Small intestine (tissue), 7 donors: ENCODE results near the gene RBP7. TPM values are rescaled to one million over a fixed set of nuclear protein-coding genes. Genes with fewer than 3 reads are reported as not detected.

Experiments
- DNase-seq, 2 donors: peaks; one replicate each; pipeline versions ENCODE4 v3.0.0 to v3.0.0-alpha.2; 2013
- FAIRE-seq: peaks from 2 replicates; lab custom pipeline; 2012; peaks lifted over from hg19 to GRCh38; lab: Jason Lieb, UNC
- H3K27ac ChIP-seq, 3 donors: one replicate each; pipeline ENCODE4 v1.5.1; 2013; ENCODE audit warnings: low read length in 2 of 3, mild to moderate bottlenecking in 2 of 3, control low read depth in 1 of 3, inconsistent platforms in 1 of 3, low read depth in 1 of 3, moderate library complexity in 1 of 3
- H3K27me3 ChIP-seq, 3 donors: one replicate each; pipeline ENCODE4 v1.6.1; 2013; ENCODE audit warnings: low read length in 3 of 3, inconsistent platforms in 1 of 3; ENCODE audit not compliant: control insufficient read depth in 3 of 3, insufficient read depth in 3 of 3
- H3K36me3 ChIP-seq, 3 donors: one replicate each; pipeline ENCODE4 v1.6.1; 2013; ENCODE audit warnings: low read length in 3 of 3, inconsistent platforms in 1 of 3, low read depth in 1 of 3, mild to moderate bottlenecking in 1 of 3, moderate library complexity in 1 of 3; ENCODE audit not compliant: control insufficient read depth in 3 of 3, insufficient read depth in 2 of 3
- H3K4me1 ChIP-seq, 3 donors: one replicate each; pipeline ENCODE4 v1.6.1; 2013; ENCODE audit warnings: low read length in 2 of 3, inconsistent platforms in 1 of 3, low read depth in 1 of 3, mild to moderate bottlenecking in 1 of 3, moderate library complexity in 1 of 3; ENCODE audit not compliant: control insufficient read depth in 3 of 3, insufficient read depth in 2 of 3
- H3K4me3 ChIP-seq, 3 donors: one replicate each; pipeline ENCODE4 v1.5.1; 2013; ENCODE audit warnings: low read length in 3 of 3, control low read depth in 1 of 3, inconsistent platforms in 1 of 3, low read depth in 1 of 3, mild to moderate bottlenecking in 1 of 3, moderate library complexity in 1 of 3
- H3K9me3 ChIP-seq, 2 donors: one replicate each; pipeline ENCODE4 v1.6.1; 2013; ENCODE audit warnings: low read depth in 1 of 2, low read length in 1 of 2; ENCODE audit not compliant: control insufficient read depth in 2 of 2, insufficient read depth in 1 of 2
- WGBS, 3 donors: extraction: QIAGEN DNeasy Blood & Tissue Kit; methylation state at CpG; one replicate each; pipeline ENCODE4 v1.1.7; 2013; 5-methylcytosine and 5-hydroxymethylcytosine counted together
- polyA plus RNA-seq, 4 donors: library from polyadenylated mRNA; stranded (reverse) in 3 of 4; unstranded in 1 of 4; fragments of 200-250 nt in 3 of 4; fragments of 120-200 nt in 1 of 4; gene quantifications; one replicate each; pipeline versions ENCODE4 v1.2.1 to v1.2.3, GENCODE V29; 2013
- donor health status: healthy with polysubstance abuse.
- donor health status: control.
- donor health status: control.
- donor health status: Bipolar disorder and iron deficiency.
- donor health status: healthy.

The RBP7 gene
- polyA plus RNA-seq, 4 donors, result 2.5 to 14.9 (median 3.7) TPM

- Histone ChIP-seq H3K27me3 (no peaks in the 10 kb centered on the region), H3K36me3 (peaks cover 0 to 50% (median 10%) of the 10 kb centered on the region in 3 donors), H3K9me3 (no peaks in the 10 kb centered on the region), H3K4me1 (no peaks in the 10 kb centered on the region), H3K4me3 (no peak overlapping the region), H3K27ac (no peak overlapping the region)
- FAIRE-seq (no peak), DNase-seq (no peak)
- WGBS, 3 donors, result 92 to 98% (median 97%) methylated on average over 2 of the region's 2 CpGs
Measured at GRCh38 chr1:10054465-10054864, 57.4 kb downstream of the RBP7 start.

DNA sequence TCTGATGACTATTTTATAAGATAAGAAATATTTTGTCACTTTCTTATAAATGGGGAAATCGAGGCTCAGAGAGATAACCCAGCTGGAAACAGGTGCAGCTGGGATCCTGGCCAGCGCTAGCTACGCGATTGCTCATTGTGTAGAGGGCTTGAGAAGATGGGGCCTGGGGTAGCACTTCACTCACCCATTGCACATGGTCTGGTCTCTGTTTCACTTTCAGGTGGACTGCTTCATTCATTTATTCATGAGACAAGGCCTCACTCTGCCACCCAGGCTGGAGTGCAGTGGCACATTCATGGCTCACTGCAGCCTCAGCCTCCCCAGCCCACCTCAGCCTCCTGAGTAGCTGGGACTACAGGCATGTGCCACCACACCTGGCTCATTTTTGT, 59.6 kb downstream of the RBP7 start:
- no peaks in the 10 kb centered on the region for H3K4me1 ChIP-seq
- no peaks in the 10 kb centered on the region for H3K9me3 ChIP-seq
- H3K4me3 ChIP-seq, result no peak overlapping the region
- no peak for FAIRE-seq
- H3K36me3 ChIP-seq, result peaks cover 0 to 47% (median 12%) of the 10 kb centered on the region in 3 donors
- H3K27ac ChIP-seq, result no peak overlapping the region
- H3K27me3 ChIP-seq, result no peaks in the 10 kb centered on the region
- WGBS, 3 donors, result 76 to 87% (median 87%) methylated on average over 4 of the region's 4 CpGs
- no peak for DNase-seq

- DNase-seq, result no peak
- 87 to 91% (median 88%) methylated on average over 4 of the region's 4 CpGs for WGBS, 3 donors
- H3K36me3 ChIP-seq, result peaks cover 0 to 47% (median 11%) of the 10 kb centered on the region in 3 donors
- no peaks in the 10 kb centered on the region for H3K4me1 ChIP-seq
- no peaks in the 10 kb centered on the region for H3K9me3 ChIP-seq
- no peaks in the 10 kb centered on the region for H3K27me3 ChIP-seq
- no peak for FAIRE-seq
- H3K27ac ChIP-seq, result no peak overlapping the region
- H3K4me3 ChIP-seq, result no peak overlapping the region
Measured at GRCh38 chr1:10057343-10057742, 60.3 kb downstream of the RBP7 start.

DNA sequence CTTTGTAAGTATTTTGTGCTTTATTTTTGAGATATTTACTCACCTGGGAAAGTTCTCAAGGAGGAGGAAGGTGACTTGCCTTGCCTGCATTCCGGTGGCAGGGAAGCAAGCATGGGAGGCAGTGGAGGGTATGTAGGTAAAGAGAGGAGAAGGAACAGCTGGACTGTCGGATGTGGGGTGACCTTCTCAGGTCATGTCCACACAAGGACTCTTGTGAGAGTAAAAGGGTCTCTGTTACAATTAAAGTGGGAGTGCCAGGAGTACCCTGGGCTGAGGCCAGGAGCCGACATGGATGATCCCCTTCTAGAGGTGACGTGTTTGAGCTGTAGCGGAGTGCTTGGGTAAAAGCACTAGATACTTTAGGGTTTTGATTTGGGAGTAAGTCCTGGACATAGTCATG, 60.8 kb downstream of the RBP7 start:
- no peaks in the 10 kb centered on the region for H3K9me3 ChIP-seq
- DNase-seq, result no peak
- FAIRE-seq, result no peak
- 87 to 91% (median 90%) methylated on average over 5 of the region's 5 CpGs for WGBS, 3 donors
- H3K4me3 ChIP-seq, result no peak overlapping the region
- no peaks in the 10 kb centered on the region for H3K27me3 ChIP-seq
- peaks cover 0 to 48% (median 8%) of the 10 kb centered on the region in 3 donors for H3K36me3 ChIP-seq
- H3K27ac ChIP-seq, result no peak overlapping the region
- H3K4me1 ChIP-seq, result no peaks in the 10 kb centered on the region

DNA sequence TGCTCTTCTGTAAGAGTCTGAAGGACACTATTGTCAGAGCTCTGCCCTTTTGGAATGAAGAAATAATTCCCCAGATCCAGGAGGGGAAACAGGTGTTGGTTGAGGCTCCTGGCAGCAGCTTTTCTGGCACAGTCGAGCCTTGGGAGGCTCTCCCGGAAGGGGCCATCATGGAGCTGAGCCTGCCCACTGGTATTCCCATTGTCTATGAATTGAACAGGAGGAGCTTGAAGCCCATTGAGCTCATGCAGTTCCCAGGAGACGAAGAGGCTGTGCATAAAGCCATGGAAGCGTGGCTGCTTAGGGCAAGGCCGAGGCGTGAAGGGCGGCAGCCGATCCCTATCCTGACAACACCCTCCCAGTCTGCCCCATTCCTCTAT, 62.3 kb downstream of the RBP7 start:
- WGBS, 3 donors, result 89 to 93% (median 91%) methylated on average over 8 of the region's 8 CpGs
- Histone ChIP-seq H3K36me3 (peaks cover 0 to 50% (median 6%) of the 10 kb centered on the region in 3 donors), H3K27ac (no peak overlapping the region), H3K4me3 (no peak overlapping the region), H3K4me1 (no peaks in the 10 kb centered on the region), H3K27me3 (no peaks in the 10 kb centered on the region), H3K9me3 (no peaks in the 10 kb centered on the region)
- DNase-seq, result no peak
- FAIRE-seq, result no peak

GRCh38 chr1:10060311-10061100, 63.5 kb downstream of the RBP7 start:
- Histone ChIP-seq H3K9me3 (no peaks in the 10 kb centered on the region), H3K4me3 (no peak overlapping the region), H3K27ac (no peak overlapping the region), H3K27me3 (no peaks in the 10 kb centered on the region), H3K4me1 (peaks cover 0 to 3% (median 0%) of the 10 kb centered on the region in 3 donors), H3K36me3 (peaks cover 0 to 47% (median 6%) of the 10 kb centered on the region in 3 donors)
- WGBS, 3 donors, result 89 to 92% (median 90%) methylated on average over 8 of the region's 8 CpGs
- no peak for FAIRE-seq
- DNase-seq, result no peak

- FAIRE-seq (no peak), DNase-seq (no peak)
- Histone ChIP-seq H3K27me3 (no peaks in the 10 kb centered on the region), H3K4me1 (peaks cover 0 to 3% (median 3%) of the 10 kb centered on the region in 3 donors), H3K27ac (no peak overlapping the region), H3K4me3 (no peak overlapping the region), H3K9me3 (no peaks in the 10 kb centered on the region), H3K36me3 (peaks cover 0 to 50% (median 6%) of the 10 kb centered on the region in 3 donors)
- WGBS, 3 donors, result 82 to 88% (median 84%) methylated on average over 5 of the region's 5 CpGs
Measured at GRCh38 chr1:10061276-10061675, 64.2 kb downstream of the RBP7 start.

DNA sequence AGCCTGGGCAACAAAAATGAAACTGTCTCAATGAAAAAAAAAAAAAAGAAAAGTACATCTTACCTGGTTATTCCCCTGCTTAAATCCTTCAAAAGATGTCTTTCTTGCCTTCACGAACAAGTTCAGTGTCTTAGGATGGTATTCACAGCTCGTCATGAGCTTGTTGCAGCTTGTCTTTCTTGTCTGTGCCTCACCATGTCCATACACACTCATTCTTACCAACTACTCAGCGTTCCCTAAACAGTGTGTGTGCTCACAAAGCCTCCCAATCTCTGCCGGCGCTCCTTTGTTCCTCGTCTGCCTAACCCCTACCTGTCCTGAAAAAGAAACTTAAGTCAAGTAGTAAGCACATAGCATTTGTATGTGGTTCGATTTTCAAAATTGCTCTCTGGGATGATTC, 66.8 kb downstream of the RBP7 start:
- 86 to 94% (median 91%) methylated on average over 7 of the region's 7 CpGs for WGBS, 3 donors
- Histone ChIP-seq H3K9me3 (no peaks in the 10 kb centered on the region), H3K27me3 (no peaks in the 10 kb centered on the region), H3K4me3 (no peak overlapping the region), H3K27ac (no peak overlapping the region), H3K36me3 (peaks cover 0 to 31% (median 3%) of the 10 kb centered on the region in 3 donors), H3K4me1 (peaks cover 0 to 3% (median 3%) of the 10 kb centered on the region in 3 donors)
- no peak for FAIRE-seq
- DNase-seq, result no peak
